Left lung (tissue), 10 donors: ENCODE results near the gene FAM107B. TPM values are rescaled to one million over a fixed set of nuclear protein-coding genes. Genes with fewer than 3 reads are reported as not detected.
A peak's percentile ranks its signal among the peaks of the same experiment; 100 is the strongest.

Experiments
- ATAC-seq: fragments of 200-7000 bp; cut with Tn5 transposase; one replicate; pipeline ENCODE4 v1.9.1; 2020; ENCODE audit warnings: moderate library complexity
- DNase-seq, 4 donors: peaks; one replicate each; pipeline ENCODE4 v3.0.0-alpha.2; 2013 to 2020
- H3K27ac ChIP-seq, 2 donors: fragments of 200-600 bp; sonication (generic) in 1 of 2; one replicate each; pipeline versions ENCODE4 v1.5.0 to v1.8.0; 2020 to 2021
- H3K27me3 ChIP-seq, 2 donors: fragments of 200-600 bp; sonication (generic) in 1 of 2; one replicate each; pipeline versions ENCODE4 v1.5.0 to v1.8.0; 2020 to 2021
- H3K36me3 ChIP-seq, 2 donors: fragments of 200-600 bp; sonication (generic) in 1 of 2; one replicate each; pipeline versions ENCODE4 v1.5.0 to v1.8.0; 2020 to 2021
- H3K4me1 ChIP-seq, 2 donors: fragments of 200-600 bp; one replicate each; pipeline ENCODE4 v1.8.0; 2021
- H3K4me3 ChIP-seq, 2 donors: fragments of 200-600 bp; sonication (generic) in 1 of 2; one replicate each; pipeline versions ENCODE4 v1.5.0 to v1.8.0; 2020 to 2021; ENCODE audit warnings: mild to moderate bottlenecking in 1 of 2
- H3K9me3 ChIP-seq, 2 donors: fragments of 200-600 bp; sonication (generic) in 1 of 2; one replicate each; pipeline versions ENCODE4 v1.5.0 to v1.8.0; 2020 to 2021
- CTCF ChIP-seq, 2 donors: fragments of 200-600 bp; sonication (generic) in 1 of 2; IDR thresholded peaks; one replicate each; pipeline versions ENCODE4 v1.5.0 to v1.8.0; 2021; ENCODE audit warnings: antibody characterized with exemption in 2 of 2
- intact Hi-C, 2 donors: fragments of 100-400 bp; cut with DNase I; formaldehyde crosslinking; loops; one replicate each; pipeline versions ENCODE4 v1.11.2 to v1.14.2; 2022
- polyA plus RNA-seq, 6 donors: library from polyadenylated mRNA; unstranded; fragments of 120-200 nt; gene quantifications; one replicate each; pipeline ENCODE4 v1.2.1, GENCODE V29; 2013; ENCODE audit not compliant: insufficient read length in 6 of 6
- total RNA-seq, 2 donors: library from RNA; stranded (reverse); fragmentation: NEBNext Ultra II Directional; extraction: Animal tissue kit (Norgen Biotek cat#: 25700); gene quantifications; one replicate each; pipeline ENCODE4 v1.2.1, GENCODE V29; 2021
- donor health status: DM: no; HTN: yes; CAD: no.
- donor health status: DM: no; HTN: no; CAD: no.

Gene FAM107B
- total and polyA plus RNA-seq, 8 donors = 66.2 to 93.6 (median 83.0) TPM

- DNase-seq = no peak
Measured at GRCh38 chr10:14526326-14526725, 248.4 kb downstream of the FAM107B start.

GRCh38 chr10:14524691-14525324 is 249.9 kb downstream of the FAM107B start:
- Histone ChIP-seq H3K27ac (peak overlapping the region in 1 of 2 donors; percentile 23), H3K27me3 (no peaks in the 10 kb centered on the region), H3K4me1 (peaks cover 0 to 3% of the 10 kb centered on the region in 2 donors), H3K9me3 (no peaks in the 10 kb centered on the region), H3K36me3 (peaks cover 0 to 65% of the 10 kb centered on the region in 2 donors), H3K4me3 (no peak overlapping the region)
- no peak for DNase-seq
- ATAC-seq = no peak
- no peak for TF ChIP-seq CTCF (IDR thresholded peaks at IDR 0.05)
- intact Hi-C loops = no loop called here

More at GRCh38 chr10:14526326-14526725, 248.4 kb downstream of the FAM107B start:
- ATAC-seq = no peak
- no peaks in the 10 kb centered on the region for H3K9me3 ChIP-seq
- H3K4me1 ChIP-seq = peaks cover 0 to 3% of the 10 kb centered on the region in 2 donors
- no peak for TF ChIP-seq CTCF (IDR thresholded peaks at IDR 0.05)
- peaks cover 0 to 55% of the 10 kb centered on the region in 2 donors for H3K36me3 ChIP-seq
- intact Hi-C loops = no loop called here
- no peaks in the 10 kb centered on the region for H3K27me3 ChIP-seq
- H3K4me3 ChIP-seq = no peak overlapping the region
- no peak overlapping the region for H3K27ac ChIP-seq

- no peak overlapping the region for H3K27ac ChIP-seq
- no peak overlapping the region for H3K4me3 ChIP-seq
- H3K36me3 ChIP-seq = peaks cover 0 to 65% of the 10 kb centered on the region in 2 donors
- intact Hi-C loops = no loop called here
- no peaks in the 10 kb centered on the region for H3K9me3 ChIP-seq
- peaks cover 0 to 3% of the 10 kb centered on the region in 2 donors for H3K4me1 ChIP-seq
- no peak for ATAC-seq
- no peaks in the 10 kb centered on the region for H3K27me3 ChIP-seq
- no peak for DNase-seq
- no peak for TF ChIP-seq CTCF (IDR thresholded peaks at IDR 0.05)
Measured at GRCh38 chr10:14523286-14523685, 251.4 kb downstream of the FAM107B start.

GRCh38 chr10:14519785-14520184 is 254.9 kb downstream of the FAM107B start:
- intact Hi-C loops = no loop called here
- Histone ChIP-seq H3K4me3 (no peak overlapping the region), H3K27ac (no peak overlapping the region), H3K9me3 (no peaks in the 10 kb centered on the region), H3K4me1 (peaks cover 0 to 3% of the 10 kb centered on the region in 2 donors), H3K36me3 (peaks cover 0 to 48% of the 10 kb centered on the region in 2 donors), H3K27me3 (no peaks in the 10 kb centered on the region)
- DNase-seq (no peak), ATAC-seq (no peak)
- no peak for TF ChIP-seq CTCF (IDR thresholded peaks at IDR 0.05)

GRCh38 chr10:14518149-14518548 is 256.5 kb downstream of the FAM107B start:
- no peaks in the 10 kb centered on the region for H3K27me3 ChIP-seq
- peaks cover 0 to 48% of the 10 kb centered on the region in 2 donors for H3K36me3 ChIP-seq
- no peaks in the 10 kb centered on the region for H3K4me1 ChIP-seq
- no peak for DNase-seq
- no peaks in the 10 kb centered on the region for H3K9me3 ChIP-seq
- ATAC-seq = no peak
- TF ChIP-seq CTCF (IDR thresholded peaks at IDR 0.05) = no peak
- H3K4me3 ChIP-seq = no peak overlapping the region
- intact Hi-C loops = no loop called here
- no peak overlapping the region for H3K27ac ChIP-seq
